Activated T-cell treated with anti-CD3 and anti-CD28 coated beads, Interleukin-2, amount 50 U/mL, for 72 hours (primary cell): ENCODE data around the gene CHRNB4. TPM values are rescaled to one million over a fixed set of nuclear protein-coding genes. Genes with fewer than 3 reads are reported as not detected.
"Not testable (repeated sequence)": the region's sequence is repeated elsewhere in the genome, so short reads cannot be mapped to it uniquely, and the experiment has no call there.

Experiments used
- ATAC-seq, 2 donors: fragments of 150-1000 bp; cut with Tn5 transposase; replicated peaks in 1 of 2; 2 replicates each; pipeline ENCODE4 v1.10.0; 2021; ENCODE audit warnings: moderate library complexity in 2 of 2, mild to moderate bottlenecking in 1 of 2
- DNase-seq, 2 donors: peaks; one replicate each; pipeline ENCODE4 v3.0.0; 2021 to 2022; ENCODE audit warnings: mixed read lengths in 1 of 2
- H3K27ac Mint-ChIP-seq: one replicate; pipeline ENCODE4 v1.8.0; 2022; ENCODE audit warnings: mild to moderate bottlenecking, moderate library complexity, mixed read lengths
- H3K27me3 Mint-ChIP-seq: one replicate; pipeline ENCODE4 v1.8.0; 2022; ENCODE audit warnings: low read depth, mixed read lengths
- H3K36me3 Mint-ChIP-seq, 2 donors: one replicate each; pipeline ENCODE4 v1.8.0; 2022; ENCODE audit warnings: mixed read lengths in 2 of 2, mild to moderate bottlenecking in 1 of 2; ENCODE audit not compliant: insufficient read depth in 2 of 2
- H3K4me1 Mint-ChIP-seq: one replicate; pipeline ENCODE4 v1.8.0; 2022; ENCODE audit warnings: low read depth, mixed read lengths
- H3K4me3 Mint-ChIP-seq, 2 donors: one replicate each; pipeline ENCODE4 v1.8.0; 2022; ENCODE audit warnings: mild to moderate bottlenecking in 2 of 2, mixed read lengths in 2 of 2, moderate library complexity in 2 of 2
- H3K9me3 Mint-ChIP-seq, 2 donors: one replicate each; pipeline ENCODE4 v1.8.0; 2022; ENCODE audit warnings: mixed read lengths in 2 of 2
- total RNA-seq, 2 donors: library from RNA; stranded (reverse); gene quantifications; one replicate each; pipeline ENCODE4 v1.2.3, GENCODE V29; 2022

Gene CHRNB4
- total RNA-seq, result not detected

- Mint-ChIP-seq H3K9me3 (no peaks in the 10 kb centered on the region), H3K27me3 (peaks cover 5% of the 10 kb centered on the region), H3K27ac (no peak within 1 kb of the TSS), H3K4me3 (peak within 1 kb of the TSS; percentile 72 to 81), H3K36me3 (no peaks in the 10 kb centered on the region), H3K4me1 (peaks cover 8% of the 10 kb centered on the region)
- DNase-seq (peak; percentile 34 to 44), ATAC-seq (peak; percentile 74 to 81)
Measured at GRCh38 chr15:78641102-78641748, at the start of gene CHRNB4. Gene CHRNB4 (minus strand): TSS chr15:78641210. CDS start chr15:78641133, 77 bp downstream.

DNA sequence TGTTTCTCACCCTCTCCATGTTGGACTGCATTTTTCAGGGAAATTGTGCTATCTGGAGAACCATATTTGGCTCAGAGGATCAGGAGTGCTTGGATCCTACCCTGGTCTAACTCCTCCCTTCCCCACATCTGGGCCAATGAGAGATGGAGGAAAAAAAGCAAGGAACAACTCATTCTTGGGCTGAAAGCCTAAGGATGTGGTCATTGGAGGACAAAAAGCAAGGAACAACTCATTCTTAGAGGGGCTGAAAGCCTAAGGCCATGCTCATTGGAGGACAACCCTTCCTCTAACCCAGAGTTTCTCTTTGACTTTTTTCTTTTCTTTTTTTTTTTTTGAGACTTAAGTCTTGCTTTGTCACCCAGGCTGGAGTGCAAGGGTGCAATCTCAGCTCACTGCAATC lies 48.6 kb upstream of the CHRNB4 start:
- no peaks in the 10 kb centered on the region for H3K9me3 Mint-ChIP-seq
- no peak for ATAC-seq
- no peaks in the 10 kb centered on the region for H3K36me3 Mint-ChIP-seq
- no peak for DNase-seq
- no peak overlapping the region for H3K27ac Mint-ChIP-seq
- H3K4me1 Mint-ChIP-seq, result peaks cover 4% of the 10 kb centered on the region
- H3K4me3 Mint-ChIP-seq, result no peak overlapping the region
- H3K27me3 Mint-ChIP-seq, result no peaks in the 10 kb centered on the region

DNA sequence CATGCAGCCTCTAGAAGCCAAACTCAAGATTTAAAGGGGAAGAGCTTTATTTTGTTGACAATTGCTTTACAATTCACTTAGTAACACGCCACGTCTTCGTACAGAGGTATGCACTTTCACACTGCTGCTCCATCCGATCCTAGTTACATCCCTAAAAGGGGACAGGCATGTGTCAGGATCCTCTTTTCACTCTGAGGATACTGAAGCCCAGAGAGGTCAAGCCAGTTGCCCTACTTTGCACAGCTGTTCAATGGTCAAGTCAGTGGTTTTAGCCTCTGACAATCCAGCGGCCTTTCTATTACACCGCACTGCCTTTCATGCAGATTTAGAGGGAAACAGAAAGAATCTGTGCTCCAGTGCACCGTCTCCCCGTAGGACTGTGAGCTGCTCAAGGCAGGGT lies 44.9 kb upstream of the CHRNB4 start:
- DNase-seq, result no peak
- Mint-ChIP-seq H3K27ac (no peak overlapping the region), H3K9me3 (no peaks in the 10 kb centered on the region), H3K36me3 (no peaks in the 10 kb centered on the region), H3K4me1 (peaks cover 4% of the 10 kb centered on the region), H3K4me3 (no peak overlapping the region), H3K27me3 (no peaks in the 10 kb centered on the region)
- no peak for ATAC-seq

DNA sequence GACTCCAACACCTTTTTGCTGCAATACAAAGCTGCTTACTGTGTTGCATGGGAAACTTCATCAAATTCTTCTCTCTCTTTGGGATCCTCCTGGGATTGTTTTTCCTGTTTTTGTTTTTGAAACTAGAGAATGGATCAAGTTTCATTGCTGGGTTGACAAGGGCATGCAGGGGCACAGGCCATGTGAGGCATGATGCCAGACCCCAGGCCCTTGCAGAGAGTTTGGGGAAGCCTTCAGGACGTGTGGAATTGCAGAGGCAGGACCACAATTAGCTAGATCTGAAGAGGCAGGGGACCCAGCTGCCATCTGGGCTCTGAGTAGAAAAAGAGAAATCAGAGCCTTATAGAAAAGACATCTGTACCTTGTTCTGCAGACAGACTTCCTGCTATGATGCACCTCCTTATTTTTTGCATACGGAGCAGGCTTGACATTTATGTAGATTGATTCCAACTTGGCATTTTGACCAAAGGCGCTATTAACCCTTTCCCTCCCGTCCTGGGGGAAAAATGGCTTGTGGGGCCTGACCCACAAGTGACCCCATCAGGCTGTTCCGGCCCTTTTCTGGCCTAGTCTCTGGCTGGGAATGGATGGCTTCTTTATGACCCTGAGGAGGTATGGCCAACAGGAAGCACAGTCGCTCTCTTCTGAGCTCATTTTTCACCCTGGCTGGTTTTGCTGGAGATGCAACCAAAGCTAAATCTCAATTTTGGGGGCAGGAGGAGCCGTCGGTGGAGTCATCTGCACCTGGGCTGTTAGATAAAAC lies 44.3 kb upstream of the CHRNB4 start:
- no peaks in the 10 kb centered on the region for H3K27me3 Mint-ChIP-seq
- H3K4me1 Mint-ChIP-seq, result peaks cover 4% of the 10 kb centered on the region
- ATAC-seq (no peak), DNase-seq (no peak)
- no peaks in the 10 kb centered on the region for H3K36me3 Mint-ChIP-seq
- H3K27ac Mint-ChIP-seq, result no peak overlapping the region
- no peak overlapping the region for H3K4me3 Mint-ChIP-seq
- H3K9me3 Mint-ChIP-seq, result no peaks in the 10 kb centered on the region

DNA sequence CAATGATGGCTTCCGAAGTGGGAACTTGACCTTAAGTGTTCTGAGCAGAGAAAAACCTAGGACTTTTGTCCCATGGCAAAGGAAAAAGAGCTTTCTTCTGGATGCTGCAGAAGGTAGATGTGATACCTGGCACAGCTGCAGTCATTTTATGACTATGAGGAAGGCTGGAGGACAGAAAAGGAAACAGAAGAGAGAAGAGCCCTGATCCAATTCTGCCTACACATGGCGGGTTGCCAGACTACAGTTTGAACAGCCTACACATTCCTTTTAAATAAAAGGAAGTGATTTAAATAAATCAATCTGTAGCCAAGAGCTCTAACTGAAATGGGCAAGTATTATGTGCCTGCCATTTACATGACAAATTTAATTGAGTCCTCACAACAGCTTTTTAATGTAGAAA lies 43.6 kb upstream of the CHRNB4 start:
- H3K9me3 Mint-ChIP-seq, result no peaks in the 10 kb centered on the region
- peaks cover 4% of the 10 kb centered on the region for H3K4me1 Mint-ChIP-seq
- H3K27me3 Mint-ChIP-seq, result no peaks in the 10 kb centered on the region
- DNase-seq, result no peak
- no peak overlapping the region for H3K4me3 Mint-ChIP-seq
- ATAC-seq, result no peak
- H3K27ac Mint-ChIP-seq, result no peak overlapping the region
- no peaks in the 10 kb centered on the region for H3K36me3 Mint-ChIP-seq

DNA sequence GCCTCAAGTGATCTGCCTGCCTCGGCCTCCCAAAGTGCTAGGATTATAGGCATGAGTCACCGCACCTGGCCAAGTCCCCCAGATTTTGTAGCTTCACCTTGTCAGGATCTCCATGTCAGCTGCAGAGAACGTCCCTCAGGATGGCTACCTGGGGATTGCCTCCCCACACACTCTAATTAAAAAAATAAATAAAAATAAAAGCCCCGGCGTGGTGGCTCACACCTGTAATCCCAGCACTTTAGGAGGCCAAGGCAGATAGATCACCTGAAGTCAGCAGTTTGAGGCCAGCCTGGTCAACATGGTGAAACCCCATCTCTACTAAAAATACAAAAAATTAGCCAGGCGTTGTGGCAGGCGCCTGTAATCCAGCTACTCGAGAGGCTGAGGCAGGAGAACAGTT lies 42.6 kb upstream of the CHRNB4 start:
- H3K27me3 Mint-ChIP-seq, H3K36me3 Mint-ChIP-seq, H3K9me3 Mint-ChIP-seq, H3K4me1 Mint-ChIP-seq, H3K27ac Mint-ChIP-seq, H3K4me3 Mint-ChIP-seq, ATAC-seq, DNase-seq: not testable (repeated sequence)

DNA sequence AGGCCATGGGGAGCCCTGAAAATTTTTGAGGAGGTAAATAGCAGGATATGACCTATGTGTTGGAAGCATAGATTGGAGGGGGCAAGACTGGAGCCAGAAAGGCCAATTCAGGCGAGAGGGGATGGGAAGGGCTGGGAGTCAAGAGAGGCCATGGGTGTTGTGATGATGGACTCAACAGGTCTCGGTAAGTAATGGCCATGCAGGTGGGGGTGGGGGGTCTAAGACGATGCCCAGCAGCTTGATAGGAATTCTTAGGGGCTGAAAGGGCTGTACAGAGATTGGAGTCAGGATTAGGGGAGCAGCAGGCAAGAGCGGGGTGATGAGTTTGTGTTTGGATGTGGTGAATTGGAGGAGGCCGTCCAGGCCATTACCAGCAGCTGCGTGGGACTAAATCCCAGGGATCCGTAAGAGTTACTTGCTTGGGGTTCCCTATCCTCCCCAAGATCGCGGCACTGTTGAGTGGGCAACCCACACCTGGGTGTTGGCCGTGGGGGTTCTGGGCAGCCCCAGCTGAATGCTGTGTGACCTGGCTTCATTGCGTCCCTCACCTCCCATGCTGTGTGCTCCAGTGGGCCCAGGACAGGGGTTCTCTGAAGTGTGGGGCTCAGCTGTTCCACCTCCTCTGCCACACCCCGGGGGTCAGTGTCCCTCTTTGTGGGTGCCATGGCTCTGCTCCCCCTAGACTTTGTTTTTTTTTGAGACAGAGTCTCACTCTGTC lies 41.8 kb upstream of the CHRNB4 start:
- Mint-ChIP-seq H3K27ac (no peak overlapping the region), H3K36me3 (no peaks in the 10 kb centered on the region), H3K4me3 (no peak overlapping the region), H3K9me3 (no peaks in the 10 kb centered on the region), H3K27me3 (no peaks in the 10 kb centered on the region), H3K4me1 (peaks cover 4% of the 10 kb centered on the region)
- DNase-seq, result no peak
- ATAC-seq, result no peak

- Mint-ChIP-seq H3K36me3 (no peaks in the 10 kb centered on the region), H3K4me3 (no peak overlapping the region), H3K27me3 (no peaks in the 10 kb centered on the region), H3K9me3 (no peaks in the 10 kb centered on the region), H3K4me1 (peaks cover 4% of the 10 kb centered on the region), H3K27ac (no peak overlapping the region)
- no peak for ATAC-seq
- no peak for DNase-seq
Measured at GRCh38 chr15:78682004-78682651, 41.1 kb upstream of the CHRNB4 start.

DNA sequence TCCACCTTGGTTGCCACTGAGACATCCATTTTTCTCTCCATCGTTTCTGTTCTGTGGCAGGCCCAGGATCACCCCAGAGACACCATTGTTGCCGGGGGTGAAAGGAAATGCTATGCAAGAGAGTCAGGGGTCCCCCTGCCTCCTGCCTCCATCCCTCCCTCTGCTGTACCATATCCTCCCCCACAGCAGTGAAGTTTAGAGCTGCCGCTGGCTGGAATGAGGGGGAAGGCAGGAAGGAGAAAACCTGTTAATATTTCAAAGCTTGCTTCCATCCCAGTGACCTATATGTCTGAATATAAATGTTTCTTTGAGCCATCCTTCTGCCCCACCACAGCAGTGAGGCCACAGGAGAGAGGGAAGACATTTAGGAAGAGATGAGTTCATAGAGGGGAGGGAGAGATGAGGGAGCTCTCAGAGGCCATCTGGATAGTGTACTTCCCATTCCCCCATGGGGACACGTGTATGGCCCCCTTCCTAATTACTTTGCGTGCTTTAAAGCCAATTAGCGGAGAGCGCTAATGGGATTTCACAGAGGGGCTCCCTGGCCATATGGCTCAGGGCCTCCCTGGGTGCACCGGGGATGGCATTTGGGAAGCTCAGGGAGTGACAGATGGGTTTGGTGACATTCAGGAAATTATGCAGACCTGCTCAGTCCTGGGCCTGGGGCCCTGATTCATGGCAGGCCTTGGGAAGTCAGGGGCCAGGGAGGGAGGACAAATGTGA lies 40.4 kb upstream of the CHRNB4 start:
- no peaks in the 10 kb centered on the region for H3K9me3 Mint-ChIP-seq
- no peaks in the 10 kb centered on the region for H3K36me3 Mint-ChIP-seq
- H3K4me1 Mint-ChIP-seq, result peaks cover 4% of the 10 kb centered on the region
- no peak overlapping the region for H3K4me3 Mint-ChIP-seq
- H3K27me3 Mint-ChIP-seq, result no peaks in the 10 kb centered on the region
- DNase-seq (no peak), ATAC-seq (no peak)
- no peak overlapping the region for H3K27ac Mint-ChIP-seq

GRCh38 chr15:78680431-78681075 lies 39.5 kb upstream of the CHRNB4 start:
- no peaks in the 10 kb centered on the region for H3K27me3 Mint-ChIP-seq
- H3K27ac Mint-ChIP-seq, result no peak overlapping the region
- no peak overlapping the region for H3K4me3 Mint-ChIP-seq
- H3K9me3 Mint-ChIP-seq, result no peaks in the 10 kb centered on the region
- H3K36me3 Mint-ChIP-seq, result no peaks in the 10 kb centered on the region
- H3K4me1 Mint-ChIP-seq, result no peaks in the 10 kb centered on the region
- no peak for DNase-seq
- no peak for ATAC-seq

DNA sequence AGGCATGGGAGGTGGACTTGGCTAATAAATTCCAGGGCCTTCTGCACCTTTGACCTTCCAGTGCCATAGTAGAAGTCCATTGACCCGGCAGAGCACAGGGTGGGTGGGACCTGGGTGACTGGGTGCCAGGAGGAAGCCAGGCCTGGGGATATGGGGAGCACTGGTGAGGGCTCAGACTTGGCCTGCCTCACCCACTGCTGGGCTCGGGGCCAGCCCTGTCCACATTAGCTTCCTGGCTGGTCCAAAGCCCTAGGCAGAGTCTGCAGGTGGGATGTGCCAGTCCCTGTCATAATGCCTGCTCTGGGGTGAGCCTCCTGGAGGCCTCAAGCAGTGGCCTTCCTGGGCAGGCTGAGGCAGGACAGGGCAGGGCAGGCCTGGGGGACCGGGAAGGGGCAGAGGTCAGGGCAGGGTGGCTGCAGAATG lies 38.1 kb upstream of the CHRNB4 start:
- Mint-ChIP-seq H3K27me3 (no peaks in the 10 kb centered on the region), H3K36me3 (no peaks in the 10 kb centered on the region), H3K4me1 (no peaks in the 10 kb centered on the region), H3K4me3 (no peak overlapping the region), H3K9me3 (no peaks in the 10 kb centered on the region), H3K27ac (no peak overlapping the region)
- DNase-seq, result no peak
- ATAC-seq, result no peak

GRCh38 chr15:78676424-78677110 lies 35.6 kb upstream of the CHRNB4 start:
- Mint-ChIP-seq H3K36me3 (no peaks in the 10 kb centered on the region), H3K27me3 (no peaks in the 10 kb centered on the region), H3K9me3 (no peaks in the 10 kb centered on the region), H3K27ac (no peak overlapping the region), H3K4me3 (no peak overlapping the region), H3K4me1 (no peaks in the 10 kb centered on the region)
- ATAC-seq (no peak), DNase-seq (no peak)
